GM03348 (cell line): Measurements from ENCODE around the gene KRTAP4-12.
A peak's percentile ranks its signal among the peaks of the same experiment; 100 is the strongest.
"Not testable (repeated sequence)": the region's sequence is repeated elsewhere in the genome, so short reads cannot be mapped to it uniquely, and the experiment has no call there.

Experiments
- DNase-seq: peaks from one replicate; pipeline ENCODE4 v3.0.0; 2012; ENCODE audit warnings: low spot score

KRTAP4-12 gene

DNA sequence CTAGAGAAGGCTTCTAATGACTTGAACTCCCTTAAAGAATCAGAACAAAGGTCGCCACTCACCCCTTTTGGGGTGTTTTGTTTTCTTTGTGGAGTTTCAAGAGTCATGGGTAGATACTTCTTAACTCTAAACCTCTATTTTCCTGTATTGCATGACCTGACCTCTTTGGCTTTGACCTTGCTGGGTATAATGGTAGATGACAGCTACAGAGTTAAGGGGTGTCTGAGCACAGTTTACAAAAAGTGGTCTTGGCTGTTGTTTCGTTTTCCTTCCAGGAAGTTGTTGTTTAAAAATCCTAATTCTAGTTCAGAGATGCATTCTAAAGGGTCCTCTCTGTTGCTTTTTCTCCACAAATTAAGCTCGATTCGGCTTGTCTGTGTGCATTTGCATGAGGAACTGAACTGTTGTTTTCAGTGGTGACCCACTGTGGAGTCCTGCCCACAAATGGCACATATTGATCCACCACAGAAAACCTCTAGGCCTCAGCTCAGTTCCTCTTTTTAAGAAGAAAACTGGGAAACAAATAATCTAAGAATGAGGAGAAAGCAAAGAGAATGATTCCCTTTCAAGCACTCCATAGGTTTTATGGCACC lies 35.1 kb downstream of the KRTAP4-12 start:
- not testable (repeated sequence) for DNase-seq

DNA sequence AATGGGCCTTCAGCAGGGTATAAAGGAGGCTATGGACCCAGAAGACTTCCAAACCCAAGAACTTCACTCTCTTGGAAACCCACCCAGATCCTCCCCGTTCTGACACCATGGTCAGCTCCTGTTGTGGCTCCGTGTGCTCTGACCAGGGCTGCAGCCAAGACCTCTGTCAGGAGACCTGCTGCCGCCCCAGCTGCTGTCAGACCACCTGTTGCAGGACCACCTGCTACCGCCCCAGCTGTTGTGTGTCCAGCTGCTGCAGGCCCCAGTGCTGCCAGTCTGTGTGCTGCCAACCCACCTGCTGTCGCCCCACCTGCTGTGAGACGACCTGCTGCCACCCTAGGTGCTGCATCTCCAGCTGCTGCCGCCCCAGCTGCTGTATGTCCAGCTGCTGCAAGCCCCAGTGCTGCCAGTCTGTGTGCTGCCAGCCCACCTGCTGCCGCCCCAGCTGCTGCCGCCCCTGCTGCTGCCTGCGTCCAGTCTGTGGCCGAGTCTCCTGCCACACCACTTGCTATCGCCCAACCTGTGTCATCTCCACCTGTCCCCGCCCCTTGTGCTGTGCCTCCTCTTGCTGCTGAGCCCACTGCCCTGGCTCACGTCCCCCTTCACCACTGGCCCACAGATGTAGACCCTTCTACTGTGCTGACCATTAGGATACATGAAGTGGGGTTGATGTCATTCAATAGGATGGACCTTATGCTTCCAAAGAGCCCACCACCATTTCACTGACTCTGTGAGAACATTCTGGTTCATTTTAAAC lies 39.7 kb downstream of the KRTAP4-12 start, which contains the start of gene KRTAP4-7:
TSS of gene KRTAP4-7 (plus strand) at position 51 of the 757 bp plus-strand sequence. CDS start at position 108, 57 bp downstream.
- DNase-seq = not testable (repeated sequence)

DNA sequence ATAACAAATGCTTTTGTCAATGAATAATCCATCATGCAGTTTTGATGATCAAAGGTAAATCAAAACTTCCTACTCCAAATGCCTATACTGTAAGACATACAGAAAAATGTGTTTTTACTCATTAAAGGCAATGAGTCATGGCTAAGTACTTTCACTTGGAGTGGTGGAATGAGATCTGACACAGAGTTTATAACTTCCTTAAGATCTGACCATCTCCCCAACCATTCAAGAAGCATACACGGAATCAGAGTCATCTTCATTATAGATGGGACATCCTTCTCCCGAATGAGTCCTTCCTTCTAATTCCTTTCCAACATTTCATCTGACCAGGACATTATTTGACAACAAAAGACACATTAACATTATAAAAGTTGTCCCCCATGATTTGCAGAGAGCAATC lies 40.6 kb downstream of the KRTAP4-12 start:
- DNase-seq = not testable (repeated sequence)

DNA sequence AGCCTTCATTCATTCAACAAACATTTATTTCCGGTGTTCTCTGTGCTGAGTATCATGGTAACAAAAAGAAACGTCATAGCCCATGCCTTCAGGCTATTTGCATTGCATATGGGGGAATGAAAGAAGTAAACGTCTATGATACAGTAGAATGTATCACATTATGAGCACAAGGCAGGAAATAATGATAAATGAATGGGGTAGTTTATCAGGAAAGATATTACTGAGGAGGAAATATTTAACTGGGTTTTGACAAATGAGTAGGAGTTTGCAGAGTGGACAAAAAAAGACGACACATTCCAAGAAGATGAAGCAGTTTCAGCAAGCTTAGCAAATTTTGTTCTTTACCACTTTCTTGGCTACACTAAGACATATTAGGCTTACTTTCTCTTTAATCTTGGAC lies 41.4 kb downstream of the KRTAP4-12 start:
- peak; percentile 13 for DNase-seq

GRCh38 chr17:41076788-41077187 lies 47.2 kb downstream of the KRTAP4-12 start:
- no peak for DNase-seq

DNA sequence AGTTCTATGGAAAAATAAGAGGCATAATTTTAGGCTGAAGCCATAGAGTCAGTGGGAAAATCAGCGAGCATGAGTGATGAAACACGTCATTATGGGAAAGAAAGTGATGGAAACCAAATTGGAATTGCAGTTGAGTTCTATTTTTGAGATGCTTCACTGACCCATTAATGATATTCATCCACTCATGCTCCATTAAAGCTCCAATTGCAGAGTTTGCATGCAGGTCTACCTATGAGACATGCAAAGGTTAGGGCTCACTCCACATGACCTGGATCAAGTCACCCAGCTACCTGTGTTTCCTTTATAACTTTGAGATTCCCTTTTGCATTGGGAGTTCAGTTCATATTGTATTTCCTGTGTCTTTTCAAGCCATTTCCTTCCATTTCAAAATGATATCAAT lies 50.3 kb downstream of the KRTAP4-12 start:
- no peak for DNase-seq
